ENCODE results near the gene DVL1. TPM values are rescaled to one million over a fixed set of nuclear protein-coding genes. Genes with fewer than 3 reads are reported as not detected.
A peak's percentile ranks its signal among the peaks of the same experiment; 100 is the strongest.

Gene DVL1
- total and polyA plus RNA-seq, 2 of the 13 experiments (the other 11 are each of a cell fraction or from before 2014, with no cell fraction given) = 30.8 to 60.4 TPM

GRCh38 chr1:1334835-1335234 is 14.4 kb downstream of the DVL1 start (continued):
- TF ChIP-seq ARID4A (CRISPR knock-in tag; IDR thresholded peaks at IDR 0.05; ENCODE audit: borderline replicate concordance) (peak; percentile 47; the same call in 1 of the 2 replicates), PRPF4 (IDR thresholded peaks at IDR 0.05; ENCODE audit: low read depth, low read length, poor library complexity, severe bottlenecking) (no peak), ZNF513 (CRISPR knock-in tag; conservative IDR thresholded peaks at IDR 0.05) (no peak), ZNF562 (CRISPR knock-in tag; IDR thresholded peaks at IDR 0.05; ENCODE audit: borderline replicate concordance) (no peak), ZNF530 (CRISPR knock-in tag; IDR thresholded peaks at IDR 0.05; ENCODE audit: low read depth) (peak; percentile 88; the same call in 1 of the 2 replicates), CREB3 (CRISPR knock-in tag; IDR thresholded peaks at IDR 0.05) (no peak), DPF2 (CRISPR knock-in tag; IDR thresholded peaks at IDR 0.05; ENCODE audit: borderline replicate concordance, low read depth) (no peak), HMGXB4 (CRISPR knock-in tag; IDR thresholded peaks at IDR 0.05; ENCODE audit: borderline replicate concordance in 1 of 2, low read depth in 1 of 2) (no peak), IRF2 (CRISPR knock-in tag; IDR thresholded peaks at IDR 0.05) (no peak), TERF1 (CRISPR knock-in tag; IDR thresholded peaks at IDR 0.05) (no peak), ZNF687 (CRISPR knock-in tag; IDR thresholded peaks at IDR 0.05) (peak; percentile 51), EHMT2 (IDR thresholded peaks at IDR 0.05; ENCODE audit: borderline replicate concordance, low read depth, low read length) (peak; percentile 79; the same call in 1 of the 2 replicates), SALL2 (CRISPR knock-in tag; IDR thresholded peaks at IDR 0.05) (no peak), HNRNPUL1 (IDR thresholded peaks at IDR 0.05; ENCODE audit: low read depth, low read length) (no peak)

Measured in HepG2 (cell line).